HepG2 (cell line): Measurements from ENCODE around the gene SLC4A11. TPM values are rescaled to one million over a fixed set of nuclear protein-coding genes. Genes with fewer than 3 reads are reported as not detected.
A peak's percentile ranks its signal among the peaks of the same experiment; 100 is the strongest.

Experiments
- DNMT1 ChIP-seq: sonication (generic); formaldehyde crosslinking; IDR thresholded peaks from 2 replicates; pipeline ENCODE4 v1.5.1; 2020; ENCODE audit warnings: mild to moderate bottlenecking, missing genetic modification reagents
- E2F5 ChIP-seq: sonication (generic); formaldehyde crosslinking; conservative IDR thresholded peaks from 2 replicates; pipeline ENCODE4 v1.4.0; 2020; ENCODE audit warnings: missing genetic modification reagents
- GZF1 ChIP-seq: sonication (generic); formaldehyde crosslinking; IDR thresholded peaks from 2 replicates; pipeline ENCODE4 v1.5.1; 2020; ENCODE audit warnings: mild to moderate bottlenecking, missing genetic modification reagents
- HMG20A ChIP-seq: IDR thresholded peaks from 2 replicates; pipeline ENCODE4 v1.6.1; 2016; ENCODE audit warnings: borderline replicate concordance
- HNF1B ChIP-seq: sonication (generic); formaldehyde crosslinking; IDR thresholded peaks from 2 replicates; pipeline ENCODE4 v1.5.1; 2020; ENCODE audit warnings: mild to moderate bottlenecking, moderate library complexity, missing genetic modification reagents
- JARID2 ChIP-seq: sonication (generic); formaldehyde crosslinking; IDR thresholded peaks from 2 replicates; pipeline ENCODE4 v1.8.1; 2023; ENCODE audit warnings: missing genetic modification reagents, inconsistent platforms; ENCODE audit not compliant: insufficient replicate concordance
- MAX ChIP-seq: IDR thresholded peaks from 2 replicates; pipeline ENCODE4 v1.6.1; 2012; ENCODE audit warnings: inconsistent platforms
- NR2F2 ChIP-seq: IDR thresholded peaks from 2 replicates; pipeline ENCODE4 v1.6.1; 2012; ENCODE audit warnings: low read depth, inconsistent platforms, borderline replicate concordance
- PCBP1 ChIP-seq: fragments of 200-400 bp; formaldehyde crosslinking; IDR thresholded peaks from 2 replicates; pipeline ENCODE4 v1.6.1; 2017; ENCODE audit warnings: mild to moderate bottlenecking, low read depth, low read length, borderline replicate concordance
- POLR2AphosphoS5 ChIP-seq: IDR thresholded peaks from 2 replicates; pipeline ENCODE4 v1.6.1; 2012; ENCODE audit warnings: low read depth, low read length
- REL ChIP-seq: sonication (generic); formaldehyde crosslinking; conservative IDR thresholded peaks from 2 replicates; pipeline ENCODE4 v1.8.0; 2022; ENCODE audit warnings: mild to moderate bottlenecking, missing genetic modification reagents, moderate library complexity
- SCMH1 ChIP-seq: sonication (generic); formaldehyde crosslinking; IDR thresholded peaks from 2 replicates; pipeline ENCODE4 v1.9.0; 2021; ENCODE audit warnings: missing genetic modification reagents, mild to moderate bottlenecking, borderline replicate concordance
- SIX4 ChIP-seq: sonication (generic); formaldehyde crosslinking; IDR thresholded peaks from 2 replicates; pipeline ENCODE4 v1.4.0; 2020; ENCODE audit warnings: missing genetic modification reagents
- SKI ChIP-seq: fragments of 450-650 bp; IDR thresholded peaks from one replicate; pipeline ENCODE4 v1.6.1; 2018; ENCODE audit warnings: mild to moderate bottlenecking; ENCODE audit not compliant: partially characterized antibody
- STAG1 ChIP-seq: sonication (generic); formaldehyde crosslinking; IDR thresholded peaks from 2 replicates; pipeline ENCODE4 v1.4.0; 2020; ENCODE audit warnings: missing genetic modification reagents
- SYNCRIP ChIP-seq: fragments of 200-400 bp; formaldehyde crosslinking; IDR thresholded peaks from 2 replicates; pipeline ENCODE4 v1.6.1; 2018; ENCODE audit warnings: mild to moderate bottlenecking, low read depth, low read length; ENCODE audit not compliant: insufficient read depth
- TCF12 ChIP-seq, 2 experiments: fragments of 450-650 bp in 1 of 2; sonication (generic) in 1 of 2; formaldehyde crosslinking in 1 of 2; IDR thresholded peaks; 2 replicates each; pipeline versions ENCODE4 v1.6.1 to v1.8.0; 2017 to 2022; ENCODE audit warnings: antibody characterized with exemption in 1 of 2, mild to moderate bottlenecking in 1 of 2, missing genetic modification reagents in 1 of 2, moderate library complexity in 1 of 2
- ZBTB1 ChIP-seq: sonication (generic); formaldehyde crosslinking; IDR thresholded peaks from 2 replicates; pipeline ENCODE4 v1.4.0; 2020; ENCODE audit warnings: missing genetic modification reagents, borderline replicate concordance
- ZFAT ChIP-seq: sonication (generic); formaldehyde crosslinking; conservative IDR thresholded peaks from 2 replicates; pipeline ENCODE4 v1.8.1; 2023; ENCODE audit warnings: missing genetic modification reagents, inconsistent platforms
- ZNF230 ChIP-seq: sonication (generic); formaldehyde crosslinking; IDR thresholded peaks from 2 replicates; pipeline ENCODE4 v1.4.0; 2020; ENCODE audit warnings: mild to moderate bottlenecking, missing genetic modification reagents
- ZNF264 ChIP-seq: sonication (generic); formaldehyde crosslinking; IDR thresholded peaks from 2 replicates; pipeline ENCODE4 v1.4.0; 2020; ENCODE audit warnings: missing genetic modification reagents
- ZNF572 ChIP-seq: sonication (generic); formaldehyde crosslinking; IDR thresholded peaks from 2 replicates; pipeline ENCODE4 v1.5.1; 2020; ENCODE audit warnings: mild to moderate bottlenecking, missing genetic modification reagents
- ZNF605 ChIP-seq: sonication (generic); formaldehyde crosslinking; IDR thresholded peaks from 2 replicates; pipeline ENCODE4 v1.8.0; 2022; ENCODE audit warnings: mild to moderate bottlenecking, missing genetic modification reagents
- ZNF720 ChIP-seq: sonication (generic); formaldehyde crosslinking; IDR thresholded peaks from 2 replicates; pipeline ENCODE4 v1.4.0; 2020; ENCODE audit warnings: missing genetic modification reagents
- ZNF788 ChIP-seq: sonication (generic); formaldehyde crosslinking; IDR thresholded peaks from 2 replicates; pipeline ENCODE4 v1.5.0; 2020; ENCODE audit warnings: mild to moderate bottlenecking, missing genetic modification reagents, borderline replicate concordance
- ZNF816 ChIP-seq: sonication (generic); formaldehyde crosslinking; IDR thresholded peaks from 2 replicates; pipeline ENCODE4 v1.8.0; 2022; ENCODE audit warnings: missing genetic modification reagents, mild to moderate bottlenecking, borderline replicate concordance
- ZSCAN21 ChIP-seq: sonication (generic); formaldehyde crosslinking; IDR thresholded peaks from 2 replicates; pipeline ENCODE4 v1.8.0; 2022; ENCODE audit warnings: mild to moderate bottlenecking, missing genetic modification reagents, moderate library complexity, borderline replicate concordance
- polyA plus RNA-seq, 8 experiments: library from polyadenylated mRNA; depleted of rRNA in 3 of 8; stranded (reverse) in 7 of 8; unstranded in 1 of 8; fragments of >200 nt; fragmentation: Illumina TruSeq in 4 of 8; extraction: Trizol in 4 of 8; gene quantifications; 2 replicates each; pipeline versions ENCODE4 v1.2.1 to v1.2.3, GENCODE V29; 2011 to 2016; ENCODE audit warnings: low read depth in 4 of 8, missing spikeins in 1 of 8, mixed read lengths in 1 of 8; ENCODE audit not compliant: insufficient read depth in 1 of 8
- total RNA-seq, 5 experiments: library from RNA; depleted of rRNA; stranded (reverse); fragments of >200 nt; fragmentation: Illumina TruSeq; extraction: Trizol; gene quantifications; 2 replicates each; pipeline ENCODE4 v1.2.3, GENCODE V29; 2016; ENCODE audit warnings: low read depth in 1 of 5
- TF ChIP-seq, protein P1 (sequence below): sonication (generic); formaldehyde crosslinking; IDR thresholded peaks from 2 replicates; pipeline ENCODE4 v1.5.0; 2020; ENCODE audit warnings: missing genetic modification reagents

The SLC4A11 gene
- total and polyA plus RNA-seq, 2 of the 13 experiments (the other 11 are each of a cell fraction or from before 2014, with no cell fraction given), result 3.9 to 27.0 TPM

DNA sequence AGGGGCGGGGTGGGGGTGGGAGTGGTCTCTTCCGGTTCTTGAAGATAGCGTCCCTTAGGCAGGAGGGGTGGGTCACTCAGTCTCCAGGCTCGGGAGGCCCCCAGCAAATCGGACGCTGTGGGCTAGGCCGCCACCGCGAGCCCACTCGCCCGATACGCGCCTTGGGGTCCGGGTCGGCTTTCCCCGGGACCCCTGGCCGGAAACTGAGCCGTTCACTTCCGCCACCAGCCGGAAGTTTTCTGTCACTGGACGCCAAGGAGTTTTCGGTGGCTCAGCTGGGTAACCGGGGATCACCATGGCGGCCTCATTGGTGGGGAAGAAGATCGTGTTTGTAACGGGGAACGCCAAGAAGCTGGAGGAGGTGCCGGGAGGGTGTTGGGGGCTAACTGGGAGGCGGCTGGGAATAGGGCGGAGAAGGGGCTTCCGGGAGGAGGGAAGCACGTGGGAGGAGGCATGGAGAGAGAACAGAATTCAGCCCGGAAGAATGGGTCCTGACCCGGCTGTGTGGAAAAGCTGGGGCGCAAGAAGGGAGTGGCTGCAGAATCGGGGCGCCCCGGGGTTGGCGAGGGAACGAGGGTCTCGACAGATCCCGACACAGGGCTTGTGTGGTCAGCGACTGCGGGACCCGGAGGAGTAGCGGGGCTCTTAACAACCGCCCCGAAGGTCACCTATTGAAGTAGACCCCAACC is 29.6 kb downstream of the SLC4A11 start, which contains the start of gene ITPA (continued):
- TF ChIP-seq SIX4 (CRISPR knock-in tag) (0 out of 2 replicates have a peak, but pooled peaks have one; percentile 52), HNF1B (CRISPR knock-in tag) (peak; percentile 84), STAG1 (CRISPR knock-in tag) (no peak), ZBTB1 (CRISPR knock-in tag) (no peak; the same call in 1 of the 2 replicates), NR2F2 (peak; percentile 18; the same call in 1 of the 2 replicates), ZFAT (CRISPR knock-in tag) (0 out of 2 replicates have a peak, but pooled peaks have one; percentile 14), ZNF264 (peak; percentile 22; the same call in 1 of the 2 replicates), ZNF788 (CRISPR knock-in tag) (peak; percentile 41; the same call in 1 of the 2 replicates), ZNF720 (CRISPR knock-in tag) (0 out of 2 replicates have a peak, but pooled peaks have one; percentile 77), GZF1 (CRISPR knock-in tag) (peak; percentile 23; the same call in 1 of the 2 replicates), JARID2 (CRISPR knock-in tag) (peak; percentile 77), ZSCAN21 (no peak), PCBP1 (peak; percentile 85; the same call in 1 of the 2 replicates), ZNF230 (peak; percentile 97), MAX (peak; percentile 98), SKI (no peak), ZNF605 (CRISPR knock-in tag) (peak; percentile 99), SCMH1 (CRISPR knock-in tag) (no peak), SYNCRIP (no peak), ZNF816 (no peak; the same call in 1 of the 2 replicates), ZNF572 (CRISPR knock-in tag) (peak; percentile 50; the same call in 1 of the 2 replicates), TCF12 (IDR thresholded peaks at IDR 0.05) (no peak), TCF12 (CRISPR knock-in tag; IDR thresholded peaks at IDR 0.05) (no peak), E2F5 (CRISPR knock-in tag) (no peak), DNMT1 (CRISPR knock-in tag) (0 out of 2 replicates have a peak, but pooled peaks have one; percentile 51), POLR2AphosphoS5 (peak; percentile 97), REL (CRISPR knock-in tag) (0 out of 2 replicates have a peak, but pooled peaks have one; percentile 26), HMG20A (no peak; the same call in 1 of the 2 replicates)
- TF ChIP-seq, protein P1, sequence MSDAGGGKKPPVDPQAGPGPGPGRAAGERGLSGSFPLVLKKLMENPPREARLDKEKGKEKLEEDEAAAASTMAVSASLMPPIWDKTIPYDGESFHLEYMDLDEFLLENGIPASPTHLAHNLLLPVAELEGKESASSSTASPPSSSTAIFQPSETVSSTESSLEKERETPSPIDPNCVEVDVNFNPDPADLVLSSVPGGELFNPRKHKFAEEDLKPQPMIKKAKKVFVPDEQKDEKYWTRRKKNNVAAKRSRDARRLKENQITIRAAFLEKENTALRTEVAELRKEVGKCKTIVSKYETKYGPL (CRISPR knock-in tag), result peak; percentile 70; the same call in 1 of the 2 replicates
